ENCODE results near the gene PYGB.
A peak's percentile ranks its signal among the peaks of the same experiment; 100 is the strongest.

PYGB gene

GRCh38 chr20:25283221-25283951, 35.5 kb downstream of the PYGB start:
- DNase-seq (ENCODE audit: low spot score), result no peak

- no peak for DNase-seq (ENCODE audit: low spot score)
Observed at GRCh38 chr20:25284131-25284601, 36.3 kb downstream of the PYGB start.

GRCh38 chr20:25285091-25285647, 37.3 kb downstream of the PYGB start:
- no peak for DNase-seq (ENCODE audit: low spot score)

GRCh38 chr20:25285856-25286798, 38.2 kb downstream of the PYGB start:
- no peak for DNase-seq (ENCODE audit: low spot score)

GRCh38 chr20:25286917-25287316, 39.0 kb downstream of the PYGB start:
- DNase-seq (ENCODE audit: low spot score), result no peak

- DNase-seq (ENCODE audit: low spot score), result no peak
Observed at GRCh38 chr20:25287631-25288290, 39.9 kb downstream of the PYGB start.

- no peak for DNase-seq (ENCODE audit: low spot score)
Observed at GRCh38 chr20:25288291-25289181, 40.7 kb downstream of the PYGB start.

GRCh38 chr20:25289886-25290597, 42.2 kb downstream of the PYGB start:
- DNase-seq (ENCODE audit: low spot score), result no peak

- no peak for DNase-seq (ENCODE audit: low spot score)
Observed at GRCh38 chr20:25290646-25291431, 43.0 kb downstream of the PYGB start.

GRCh38 chr20:25291432-25292133, 43.7 kb downstream of the PYGB start:
- no peak for DNase-seq (ENCODE audit: low spot score)

- no peak for DNase-seq (ENCODE audit: low spot score)
Observed at GRCh38 chr20:25292176-25292891, 44.4 kb downstream of the PYGB start.

GRCh38 chr20:25293507-25293906, 45.6 kb downstream of the PYGB start:
- no peak for DNase-seq (ENCODE audit: low spot score)

- no peak for DNase-seq (ENCODE audit: low spot score)
Observed at GRCh38 chr20:25293910-25294458, 46.1 kb downstream of the PYGB start.

GRCh38 chr20:25294459-25295385, 46.8 kb downstream of the PYGB start:
- DNase-seq (ENCODE audit: low spot score), result peak; percentile 85

- no peak for DNase-seq (ENCODE audit: low spot score)
Observed at GRCh38 chr20:25295386-25296093, 47.7 kb downstream of the PYGB start.
